GM20000 (cell line): ENCODE results near the gene DARS1.
A peak's percentile ranks its signal among the peaks of the same experiment; 100 is the strongest.

Source experiments
- DNase-seq: peaks from one replicate; pipeline ENCODE4 v3.0.0; 2012; ENCODE audit warnings: low spot score
- CTCF ChIP-seq: IDR thresholded peaks from 2 replicates; pipeline ENCODE4 v1.5.1; 2012; ENCODE audit warnings: mild to moderate bottlenecking, control low read depth; ENCODE audit errors: extremely low read depth, missing control alignments

Gene DARS1

GRCh38 chr2:136028001-136028400, 42.6 kb upstream of the DARS1 start:
- no peak for TF ChIP-seq CTCF
- no peak for DNase-seq

- no peak for DNase-seq
These were observed 41.7 kb upstream of the DARS1 start for GRCh38 chr2:136027112-136027511.

GRCh38 chr2:136025057-136025973, 39.9 kb upstream of the DARS1 start:
- TF ChIP-seq CTCF, result no peak
- peak; percentile 67 for DNase-seq

More at GRCh38 chr2:136027112-136027511, 41.7 kb upstream of the DARS1 start:
- TF ChIP-seq CTCF, result no peak

- no peak for TF ChIP-seq CTCF
- DNase-seq, result no peak
These were observed 39.2 kb upstream of the DARS1 start for GRCh38 chr2:136024616-136025015.

- no peak for TF ChIP-seq CTCF
These were observed 38.8 kb upstream of the DARS1 start for GRCh38 chr2:136024185-136024584.

GRCh38 chr2:136023416-136023815, 38.0 kb upstream of the DARS1 start:
- DNase-seq, result no peak
- TF ChIP-seq CTCF, result no peak

More at GRCh38 chr2:136024185-136024584, 38.8 kb upstream of the DARS1 start:
- DNase-seq, result no peak

GRCh38 chr2:136022396-136023146, 37.1 kb upstream of the DARS1 start:
- no peak for TF ChIP-seq CTCF
- no peak for DNase-seq
